ENCODE measurements around the gene AKAP13.

DNA sequence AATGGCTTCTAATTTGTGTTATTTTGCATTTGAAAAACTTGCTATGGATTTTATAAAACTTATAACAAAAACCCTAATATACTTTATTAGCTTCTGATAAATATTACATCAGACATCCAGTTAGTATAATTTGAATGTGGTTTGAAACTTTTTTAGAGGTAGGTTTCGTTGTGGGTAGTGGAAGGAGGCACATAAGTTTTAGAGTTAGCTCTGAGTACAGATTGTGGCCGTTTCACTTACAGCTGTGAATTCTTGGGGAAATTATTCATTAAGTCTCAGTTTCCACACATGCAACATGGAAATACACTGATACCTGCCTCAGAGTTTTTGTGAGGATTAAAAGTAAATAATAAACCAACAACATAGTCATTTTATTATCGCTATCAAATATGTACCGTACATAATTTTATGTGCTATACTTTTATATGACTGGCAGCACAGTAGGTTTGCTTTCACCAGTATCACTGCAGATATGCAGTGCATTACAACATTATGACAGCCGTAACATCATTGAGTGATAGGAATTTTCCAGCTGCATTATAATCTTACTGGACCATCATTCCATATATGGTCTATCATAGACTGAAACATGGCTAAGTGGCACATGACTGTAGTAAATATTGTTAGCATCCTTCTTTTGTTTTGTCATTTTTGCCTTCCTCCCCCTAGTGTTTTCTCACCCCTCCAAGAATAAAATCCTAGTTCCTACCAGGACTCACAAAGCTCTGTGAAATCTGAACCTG is 175.6 kb downstream of the AKAP13 start:
- no peak for TF ChIP-seq CTCF (IDR thresholded peaks at IDR 0.05)
- no peak for TF ChIP-seq POLR2A (IDR thresholded peaks at IDR 0.05)
